GM12878 (cell line): Measurements from ENCODE around the gene PAX7. TPM values are rescaled to one million over a fixed set of nuclear protein-coding genes. Genes with fewer than 3 reads are reported as not detected.

Experiments used
- ATAC-seq: fragments of 200-7000 bp; cut with Tn5 transposase; 3 replicates; pipeline ENCODE4 v1.9.1; 2020; ENCODE audit warnings: mild to moderate bottlenecking, moderate library complexity
- BruUV-seq: library from RNA; stranded (reverse); fragments of 400-500 nt; replicated peaks from 2 replicates; lab custom pipeline; 2021; lab: Mats Ljungman, UMichigan
- CTCF ChIA-PET: fragments of 300-600 bp; sonication (Branson Sonifier 250); formaldehyde crosslinking; extraction: SDS; loops from one replicate; lab custom pipeline; 2021; ENCODE audit warnings: inconsistent platforms; lab: Yijun Ruan, JAX
- POLR2A ChIA-PET: fragments of 350-600 bp; formaldehyde crosslinking; extraction: SDS; loops from one replicate; lab custom pipeline; 2021; ENCODE audit warnings: inconsistent platforms; lab: Charles Lee
- RAD21 ChIA-PET: fragments of 300-600 bp; sonication (Branson Sonifier 250); formaldehyde crosslinking; loops from one replicate; lab custom pipeline; 2023; ENCODE audit warnings: antibody characterized with exemption; ENCODE audit not compliant: unreplicated experiment; lab: Charles Lee
- SMC1A ChIA-PET: fragments of 300-600 bp; sonication (Branson Sonifier 250); formaldehyde crosslinking; loops from one replicate; lab custom pipeline; 2023; ENCODE audit not compliant: unreplicated experiment, uncharacterized antibody; lab: Charles Lee
- DNase-seq: peaks from one replicate; pipeline ENCODE4 v3.0.0-alpha.2; 2011; ENCODE audit warnings: low read depth, low spot score
- FAIRE-seq: peaks from 3 replicates; lab custom pipeline; 2011; peaks lifted over from hg19 to GRCh38; lab: Jason Lieb, UNC
- H2AFZ ChIP-seq: 2 replicates; pipeline ENCODE4 v1.6.0; 2011; ENCODE audit warnings: low read depth, low read length, control low read depth; ENCODE audit not compliant: control insufficient read depth
- H3K27ac ChIP-seq: 2 replicates; pipeline ENCODE4 v1.5.1; 2011; ENCODE audit warnings: control low read depth; ENCODE audit not compliant: control insufficient read depth, insufficient read depth
- H3K27me3 ChIP-seq, 2 experiments: replicated peaks in 1 of 2; 2 replicates each; pipeline versions ENCODE4 v1.6.0 to v1.6.1; 2011; ENCODE audit warnings: low read length in 1 of 2; ENCODE audit not compliant: control insufficient read depth in 2 of 2, insufficient read depth in 2 of 2
- H3K36me3 ChIP-seq, 2 experiments: 2 replicates each; pipeline ENCODE4 v1.5.1; 2011; ENCODE audit warnings: low read length in 1 of 2; ENCODE audit not compliant: control insufficient read depth in 2 of 2, insufficient read depth in 2 of 2
- H3K4me1 ChIP-seq: 2 replicates; pipeline ENCODE4 v1.6.1; 2011; ENCODE audit warnings: mild to moderate bottlenecking, low read length, moderate library complexity, mixed read lengths; ENCODE audit not compliant: control insufficient read depth, insufficient read depth
- H3K4me2 ChIP-seq: 2 replicates; pipeline ENCODE4 v1.6.0; 2011; ENCODE audit warnings: control low read depth; ENCODE audit not compliant: control insufficient read depth, insufficient read depth
- H3K4me3 ChIP-seq: fragments of 200-600 bp; sonication (generic); 2 replicates; pipeline ENCODE4 v1.5.1; 2016
- H3K79me2 ChIP-seq: 2 replicates; pipeline ENCODE4 v1.6.0; 2011; ENCODE audit warnings: low read length; ENCODE audit not compliant: control insufficient read depth, insufficient read depth
- H3K9ac ChIP-seq: 2 replicates; pipeline ENCODE4 v1.8.0; 2011; ENCODE audit warnings: low read length, control low read depth, mixed read lengths; ENCODE audit not compliant: control insufficient read depth, insufficient read depth
- H3K9me3 ChIP-seq: replicated peaks from 3 replicates; pipeline ENCODE4 v1.5.1; 2011; ENCODE audit warnings: mild to moderate bottlenecking, low read length; ENCODE audit not compliant: control insufficient read depth, insufficient read depth
- H4K20me1 ChIP-seq: 2 replicates; pipeline ENCODE4 v1.6.0; 2011; ENCODE audit not compliant: control insufficient read depth, insufficient read depth
- ATF3 ChIP-seq: IDR thresholded peaks from 2 replicates; pipeline ENCODE4 v1.6.1; 2011; ENCODE audit warnings: low read depth, mild to moderate bottlenecking, low read length, moderate library complexity, borderline replicate concordance; ENCODE audit errors: extremely low read depth
- BCL3 ChIP-seq: IDR thresholded peaks from 2 replicates; pipeline ENCODE4 v1.6.1; 2011; ENCODE audit warnings: borderline replicate concordance, low read depth, mild to moderate bottlenecking, moderate library complexity, low read length; ENCODE audit not compliant: insufficient read depth, poor library complexity, severe bottlenecking
- CEBPB ChIP-seq, 2 experiments: fragments of 150-350 bp in 1 of 2; IDR thresholded peaks; 2 replicates each; pipeline ENCODE4 v1.6.1; 2012 to 2014; ENCODE audit warnings: low read depth in 2 of 2, low read length in 2 of 2, borderline replicate concordance in 1 of 2, inconsistent platforms in 1 of 2
- CUX1 ChIP-seq: IDR thresholded peaks from 2 replicates; pipeline ENCODE4 v1.6.1; 2012; ENCODE audit warnings: improper control_type of control experiment, low read depth, low read length; ENCODE audit not compliant: insufficient replicate concordance
- DPF2 ChIP-seq: fragments of 450-650 bp; IDR thresholded peaks from 2 replicates; pipeline ENCODE4 v1.6.1; 2017; ENCODE audit warnings: mild to moderate bottlenecking
- EZH2 ChIP-seq: IDR thresholded peaks from 2 replicates; pipeline ENCODE4 v1.6.1; 2012; ENCODE audit warnings: low read depth, mild to moderate bottlenecking, control low read depth, inconsistent platforms, low read length, borderline replicate concordance; ENCODE audit not compliant: control insufficient read depth
- HDAC6 ChIP-seq: fragments of 200-600 bp; sonication (generic); IDR thresholded peaks from one replicate; pipeline ENCODE4 v1.8.0; 2017; ENCODE audit warnings: antibody characterized with exemption; ENCODE audit not compliant: unreplicated experiment
- IKZF2 ChIP-seq, 2 experiments: fragments of 450-650 bp; IDR thresholded peaks; 2 replicates each; pipeline ENCODE4 v1.6.1; 2017; ENCODE audit warnings: mild to moderate bottlenecking in 2 of 2, moderate library complexity in 2 of 2
- MXI1 ChIP-seq: fragments of 150-350 bp; IDR thresholded peaks from 2 replicates; pipeline ENCODE4 v1.6.1; 2011; ENCODE audit warnings: low read depth, mild to moderate bottlenecking, inconsistent platforms, low read length, improper control_type of control experiment
- NBN ChIP-seq: fragments of 450-650 bp; IDR thresholded peaks from 2 replicates; pipeline ENCODE4 v1.6.1; 2016
- NFYB ChIP-seq: IDR thresholded peaks from 2 replicates; pipeline ENCODE4 v1.6.1; 2011; ENCODE audit warnings: low read depth, mild to moderate bottlenecking, low read length, improper control_type of control experiment, moderate library complexity; ENCODE audit not compliant: insufficient read depth
- RBBP5 ChIP-seq: fragments of 200-600 bp; sonication (generic); conservative IDR thresholded peaks from 2 replicates; pipeline ENCODE4 v1.6.1; 2016
- RCOR1 ChIP-seq: conservative IDR thresholded peaks from 2 replicates; pipeline ENCODE4 v1.6.1; 2012; ENCODE audit warnings: low read depth, low read length, improper control_type of control experiment
- SMC3 ChIP-seq: IDR thresholded peaks from 2 replicates; pipeline ENCODE4 v1.6.1; 2011; ENCODE audit warnings: low read length, improper control_type of control experiment, borderline replicate concordance
- ZNF274 ChIP-seq: IDR thresholded peaks from one replicate; pipeline ENCODE4 v1.8.0; 2011; ENCODE audit not compliant: insufficient read length, insufficient read depth
- WGBS: methylation state at CpG from one replicate; pipeline ENCODE4 v1.1.6; 2016; ENCODE audit warnings: low lambda C conversion rate; ENCODE audit not compliant: insufficient replicate concordance, insufficient coverage; ENCODE audit errors: missing lambda C conversion rate; 5-methylcytosine and 5-hydroxymethylcytosine counted together
- in situ Hi-C: fragments of 300-500 bp; cut with MboI; formaldehyde crosslinking; loops from 9 replicates; pipeline ENCODE4 v1.14.3; 2018; ENCODE audit warnings: mixed read lengths
- intact Hi-C: fragments of 100-400 bp; cut with micrococcal nuclease; formaldehyde crosslinking; loops from one replicate; pipeline ENCODE4 v1.14.2; 2022; ENCODE audit not compliant: unreplicated experiment
- polyA plus RNA-seq, 11 experiments: library from polyadenylated mRNA; depleted of rRNA in 4 of 11; unstranded in 6 of 11; stranded (reverse) in 5 of 11; fragments of >200 nt; fragmentation: Nextera tagmentation in 4 of 11; fragmentation: Illumina TruSeq in 1 of 11; extraction: Ambion mirVana in 4 of 11; extraction: Trizol in 1 of 11; gene quantifications; 1 replicate in 1 of 11; 2 replicates in 10 of 11; pipeline versions ENCODE4 v1.2.1 to v1.2.3, GENCODE V29; 2011 to 2016; ENCODE audit warnings: inconsistent platforms in 2 of 11, missing spikeins in 2 of 11, low read depth in 1 of 11
- total RNA-seq, 4 experiments: library from RNA; depleted of rRNA in 3 of 4; stranded (reverse); fragments of >200 nt in 3 of 4; fragmentation: Illumina TruSeq in 1 of 4; extraction: Trizol in 1 of 4; gene quantifications; 2 replicates each; pipeline versions ENCODE4 v1.2.1 to v1.2.3, GENCODE V29; 2013 to 2021

Gene PAX7
- total and polyA plus RNA-seq, 10 of the 15 experiments (the other 5 are each of a cell fraction or from before 2014, with no cell fraction given), result not detected

- TF ChIP-seq BCL3 (no peak), ZNF274 (no peak)
These were observed 137.4 kb downstream of the PAX7 start (continued) for GRCh38 chr1:18768086-18768485.

- RAD21 ChIA-PET, result no interaction called here
- POLR2A ChIA-PET, result no interaction called here
- FAIRE-seq (no peak), ATAC-seq (no peak), DNase-seq (no peak)
- TF ChIP-seq MXI1 (no peak), DPF2 (no peak), ATF3 (no peak), HDAC6 (no peak), NBN (no peak), RBBP5 (no peak), NFYB (no peak), CUX1 (no peak), CEBPB (IDR thresholded peaks at IDR 0.05; ENCODE audit: borderline replicate concordance in 1 of 2, low read depth in 2 of 2, low read length in 2 of 2) (no peak), IKZF2 (IDR thresholded peaks at IDR 0.05) (no peak), RCOR1 (no peak), EZH2 (no peak), SMC3 (no peak)
- H3K4me3 ChIP-seq, result no peak overlapping the region
- H4K20me1 ChIP-seq, result no peaks in the 10 kb centered on the region
- SMC1A ChIA-PET, result no interaction called here
- H3K27ac ChIP-seq, result no peak overlapping the region
- H3K27me3 ChIP-seq, result peaks cover 4 to 8% of the 10 kb centered on the region in 2 experiments
- H3K4me2 ChIP-seq, result no peak overlapping the region
- intact Hi-C loops, result no loop called here
- CTCF ChIA-PET, result no interaction called here
- no peaks in the 10 kb centered on the region for H3K9me3 ChIP-seq
- no peaks in the 10 kb centered on the region for H3K36me3 ChIP-seq
- no peak overlapping the region for H3K9ac ChIP-seq
- H2AFZ ChIP-seq, result no peak overlapping the region
- no TSS peak for BruUV-seq
- WGBS, result 73% methylated on average over 6 of the region's 7 CpGs
- H3K79me2 ChIP-seq, result no peaks in the 10 kb centered on the region
- H3K4me1 ChIP-seq, result no peaks in the 10 kb centered on the region
- in situ Hi-C loops, result no loop called here
These were observed 138.5 kb downstream of the PAX7 start for GRCh38 chr1:18769140-18769539.
